Esophagus muscularis mucosa (tissue), 3 donors: ENCODE measurements around the gene ARHGEF7.

Source experiments
- POLR2A ChIP-seq: fragments of 450-650 bp; IDR thresholded peaks from one replicate; pipeline ENCODE4 v1.6.1; 2017; ENCODE audit warnings: antibody characterized with exemption, moderate library complexity, mild to moderate bottlenecking, low read depth
- POLR2AphosphoS5 ChIP-seq, 2 donors: sonication (generic); formaldehyde crosslinking; IDR thresholded peaks; one replicate each; pipeline ENCODE4 v1.6.1; 2017; ENCODE audit warnings: antibody characterized with exemption in 2 of 2
- TF ChIP-seq, protein P1 (sequence below), 3 experiments: fragments of 200-600 bp in 2 of 3; fragments of 450-650 bp in 1 of 3; sonication (generic) in 2 of 3; IDR thresholded peaks; one replicate each; pipeline ENCODE4 v1.5.1; 2017 to 2019; ENCODE audit warnings: antibody characterized with exemption in 3 of 3, mild to moderate bottlenecking in 2 of 3, moderate library complexity in 1 of 3

DNA sequence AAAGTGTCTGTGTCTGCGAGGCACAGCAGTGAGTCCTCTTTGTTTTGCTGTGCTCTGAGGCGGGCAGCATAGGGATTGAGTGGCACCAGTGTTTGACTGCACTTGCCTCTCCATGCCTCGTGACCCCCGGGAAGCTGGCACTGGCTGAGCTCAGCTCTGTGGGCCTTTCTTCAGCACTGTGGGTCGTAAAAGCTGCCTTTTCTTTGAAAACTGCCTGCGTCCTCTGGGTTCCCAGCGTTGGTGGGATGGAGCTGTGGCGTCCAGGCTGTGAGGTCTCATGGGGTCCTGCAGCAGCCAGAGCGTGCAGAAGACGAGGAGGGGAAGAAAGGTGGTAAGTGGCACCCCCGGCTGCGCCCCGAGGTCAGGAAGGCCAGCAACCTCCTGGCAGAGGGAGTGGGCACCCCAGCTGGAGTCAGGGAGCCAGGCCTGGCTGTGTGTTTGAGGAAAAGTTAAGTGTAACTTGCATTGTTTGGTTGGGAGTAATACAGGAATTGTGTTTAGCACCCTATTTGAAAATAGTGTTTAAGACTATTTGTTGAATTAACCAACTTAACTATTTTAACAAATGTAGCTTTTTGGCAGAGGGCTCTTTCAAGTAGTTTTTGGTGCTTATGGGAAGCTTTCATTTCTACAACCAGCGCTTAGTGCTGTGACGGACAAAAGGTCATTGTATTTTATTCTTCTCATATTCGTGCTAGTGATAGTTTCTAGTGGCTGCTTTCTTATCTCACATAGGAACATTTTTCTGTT is 126.1 kb downstream of the ARHGEF7 start:
- TF ChIP-seq, protein P1, sequence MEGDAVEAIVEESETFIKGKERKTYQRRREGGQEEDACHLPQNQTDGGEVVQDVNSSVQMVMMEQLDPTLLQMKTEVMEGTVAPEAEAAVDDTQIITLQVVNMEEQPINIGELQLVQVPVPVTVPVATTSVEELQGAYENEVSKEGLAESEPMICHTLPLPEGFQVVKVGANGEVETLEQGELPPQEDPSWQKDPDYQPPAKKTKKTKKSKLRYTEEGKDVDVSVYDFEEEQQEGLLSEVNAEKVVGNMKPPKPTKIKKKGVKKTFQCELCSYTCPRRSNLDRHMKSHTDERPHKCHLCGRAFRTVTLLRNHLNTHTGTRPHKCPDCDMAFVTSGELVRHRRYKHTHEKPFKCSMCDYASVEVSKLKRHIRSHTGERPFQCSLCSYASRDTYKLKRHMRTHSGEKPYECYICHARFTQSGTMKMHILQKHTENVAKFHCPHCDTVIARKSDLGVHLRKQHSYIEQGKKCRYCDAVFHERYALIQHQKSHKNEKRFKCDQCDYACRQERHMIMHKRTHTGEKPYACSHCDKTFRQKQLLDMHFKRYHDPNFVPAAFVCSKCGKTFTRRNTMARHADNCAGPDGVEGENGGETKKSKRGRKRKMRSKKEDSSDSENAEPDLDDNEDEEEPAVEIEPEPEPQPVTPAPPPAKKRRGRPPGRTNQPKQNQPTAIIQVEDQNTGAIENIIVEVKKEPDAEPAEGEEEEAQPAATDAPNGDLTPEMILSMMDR (IDR thresholded peaks at IDR 0.05) = no peak
- TF ChIP-seq POLR2A = no peak
- TF ChIP-seq POLR2AphosphoS5 (IDR thresholded peaks at IDR 0.05) = no peak
